ENCODE measurements around the gene IMMP2L. TPM values are rescaled to one million over a fixed set of nuclear protein-coding genes. Genes with fewer than 3 reads are reported as not detected.

IMMP2L gene
- total and polyA plus RNA-seq, 2 donors (not counting 3 experiments of a cell fraction or from before 2014, with no cell fraction given), result 9.9 to 11.8 TPM

DNA sequence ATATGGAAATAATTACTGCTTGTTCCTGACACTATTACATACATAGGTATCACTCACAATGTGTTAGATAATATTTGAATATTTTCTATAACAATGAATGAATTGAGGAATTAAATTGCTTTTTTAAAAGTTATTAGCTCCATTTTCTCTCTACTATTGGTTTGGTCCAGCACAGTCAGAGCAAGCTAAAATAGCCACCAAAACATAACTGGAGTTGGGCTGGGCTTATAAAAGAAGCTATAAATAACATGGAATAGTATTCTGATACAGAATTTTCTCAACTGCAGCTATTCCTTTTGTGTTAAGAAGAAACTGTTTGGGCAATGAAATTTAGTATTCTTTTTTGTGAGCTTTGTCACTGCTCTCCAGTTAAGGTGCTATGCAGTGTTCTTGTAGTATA is 614.0 kb downstream of the IMMP2L start:
- H3K27ac ChIP-seq (ENCODE audit: insufficient read depth, low read depth, low read length), result no peak overlapping the region
- no peak overlapping the region for H3K4me3 ChIP-seq (replicated peaks in 1 of 3; ENCODE audit: insufficient read depth in 1 of 3, low read depth in 1 of 3, low read length in 3 of 3)
- BruUV-seq (replicated peaks), result no TSS peak
- no peak overlapping the region for H2AFZ ChIP-seq (ENCODE audit: low read depth, low read length)
- no peak overlapping the region for H3K4me2 ChIP-seq (ENCODE audit: insufficient read depth, low read length)
- TF ChIP-seq POLR2AphosphoS5 (IDR thresholded peaks at IDR 0.05; ENCODE audit: insufficient read depth, low read depth, low read length) (no peak), CTCF (IDR thresholded peaks at IDR 0.05; ENCODE audit: extremely low read depth in 1 of 2, insufficient read depth in 1 of 2, low read depth in 1 of 2, low read length in 2 of 2) (no peak), EZH2 (IDR thresholded peaks at IDR 0.05; ENCODE audit: borderline replicate concordance, low read depth, low read length, severe bottlenecking) (no peak), GATA2 (IDR thresholded peaks at IDR 0.05; ENCODE audit: insufficient read depth, insufficient read length, low read depth, low read length) (no peak), JUN (IDR thresholded peaks at IDR 0.05; ENCODE audit: borderline replicate concordance, insufficient read depth, insufficient read length, low read depth) (no peak), MYC (IDR thresholded peaks at IDR 0.05; ENCODE audit: low read depth, low read length) (no peak), POLR2A (IDR thresholded peaks at IDR 0.05; ENCODE audit: low read depth, low read length) (no peak)
- TF ChIP-seq, protein P1, sequence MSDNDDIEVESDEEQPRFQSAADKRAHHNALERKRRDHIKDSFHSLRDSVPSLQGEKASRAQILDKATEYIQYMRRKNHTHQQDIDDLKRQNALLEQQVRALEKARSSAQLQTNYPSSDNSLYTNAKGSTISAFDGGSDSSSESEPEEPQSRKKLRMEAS (IDR thresholded peaks at IDR 0.05; ENCODE audit: insufficient read depth, insufficient read length), result no peak
- FAIRE-seq (no peak), DNase-seq (ENCODE audit: low read depth, low spot score) (no peak)
- intact Hi-C loops (cut with micrococcal nuclease) (no loop called here), dilution Hi-C loops (cut with MboI; ENCODE audit: extremely low pct_ligation_motif_present, low sequenced_read_pairs) (no loop called here)
- H3K4me1 ChIP-seq (ENCODE audit: control insufficient read depth, extremely low read depth, insufficient read depth, low read length), result no peaks in the 10 kb centered on the region
- no peaks in the 10 kb centered on the region for H3K27me3 ChIP-seq (ENCODE audit: control insufficient read depth in 2 of 2, insufficient read depth in 2 of 2, low read length in 2 of 2)
- H3K79me2 ChIP-seq (ENCODE audit: control insufficient read depth, insufficient read depth, low read length), result no peaks in the 10 kb centered on the region
- no peaks in the 10 kb centered on the region for H3K36me3 ChIP-seq (ENCODE audit: control insufficient read depth in 2 of 2, extremely low read depth in 1 of 2, insufficient read depth in 2 of 2, low read length in 2 of 2)
- H3K9me3 ChIP-seq (replicated peaks; ENCODE audit: control insufficient read depth, insufficient read depth, low read length), result no peaks in the 10 kb centered on the region
- ChIA-PET POLR2A (no interaction called here), CTCF (interaction anchor here (0.6 to 1.0 kb wide), 2 partner anchors 9 to 80 kb away, joined by 3 read pairs; no protein-coding TSS in a partner anchor)
- no peaks in the 10 kb centered on the region for H3K9me1 ChIP-seq (replicated peaks; ENCODE audit: control insufficient read depth, extremely low read depth, insufficient read depth, low read length)
- no peaks in the 10 kb centered on the region for H4K20me1 ChIP-seq (replicated peaks; ENCODE audit: control insufficient read depth, extremely low read depth, insufficient read depth, low read length)
- H3K9ac ChIP-seq (replicated peaks; ENCODE audit: extremely low read depth, insufficient read depth, low read length), result no peak overlapping the region
